Mucosa of descending colon (tissue), 3 donors: ENCODE results near the gene FBXW11. TPM values are rescaled to one million over a fixed set of nuclear protein-coding genes. Genes with fewer than 3 reads are reported as not detected.

Experiments
- ATAC-seq: fragments of 200-7000 bp; cut with Tn5 transposase; one replicate; pipeline ENCODE4 v1.9.1; 2020; ENCODE audit warnings: mild to moderate bottlenecking, moderate library complexity
- DNase-seq, 3 donors: peaks; one replicate each; pipeline ENCODE4 v3.0.0-alpha.2; 2020
- H3K36me3 ChIP-seq: fragments of 200-600 bp; one replicate; pipeline ENCODE4 v1.8.0; 2021; ENCODE audit warnings: low read depth, mild to moderate bottlenecking
- H3K4me1 ChIP-seq: fragments of 200-600 bp; one replicate; pipeline ENCODE4 v1.8.0; 2021; ENCODE audit warnings: low read depth, mild to moderate bottlenecking
- H3K4me3 ChIP-seq: fragments of 200-600 bp; one replicate; pipeline ENCODE4 v1.8.0; 2021; ENCODE audit warnings: mild to moderate bottlenecking
- H3K9me3 ChIP-seq: fragments of 200-600 bp; one replicate; pipeline ENCODE4 v1.8.0; 2021; ENCODE audit warnings: mild to moderate bottlenecking
- CTCF ChIP-seq: fragments of 200-600 bp; IDR thresholded peaks from one replicate; pipeline ENCODE4 v1.8.0; 2022; ENCODE audit warnings: antibody characterized with exemption, mild to moderate bottlenecking
- intact Hi-C, 2 donors: fragments of 100-400 bp; cut with DNase I in 1 of 2; cut with micrococcal nuclease in 1 of 2; formaldehyde crosslinking; loops; one replicate each; pipeline versions ENCODE4 v1.11.0 to v1.11.1; 2022; cut with DNase I, micrococcal nuclease
- long read RNA-seq, 2 donors: library from polyadenylated mRNA; unstranded; transcript quantifications; one replicate each; pipeline ENCODE4 v2.0.0, GENCODE V29; 2019 to 2021
- total RNA-seq, 3 donors: library from RNA; stranded (reverse); fragmentation: NEBNext Ultra II Directional in 2 of 3; extraction: Animal tissue kit (Norgen Biotek cat#: 25700) in 2 of 3; gene quantifications; one replicate each; pipeline versions ENCODE4 v1.2.1 to v1.2.4, GENCODE V29; 2021 to 2023
- donor health status: DM: no; HTN: no; CAD: no; lungs with moderate emphysema.
- donor health status: DM: no; HTN: no; CAD: no.
- donor health status: DM: no; HTN: yes; CAD: no.

The FBXW11 gene
- 10 to 100 TPM; 37.2 to 50.2 (median 39.5) TPM for total RNA-seq
- long read RNA-seq, donor 1, full-length matches to known transcripts = 9 of 21 reads
- long read RNA-seq, donor 1, partial matches to known transcripts = 2 of 21 reads
- long read RNA-seq, donor 1, other reads (novel, unspliced or antisense) = 10 of 21 reads
- long read RNA-seq, donor 2, partial matches to known transcripts = 3 of 6 reads
- long read RNA-seq, donor 2, other reads (novel, unspliced or antisense) = 2 of 6 reads

DNA sequence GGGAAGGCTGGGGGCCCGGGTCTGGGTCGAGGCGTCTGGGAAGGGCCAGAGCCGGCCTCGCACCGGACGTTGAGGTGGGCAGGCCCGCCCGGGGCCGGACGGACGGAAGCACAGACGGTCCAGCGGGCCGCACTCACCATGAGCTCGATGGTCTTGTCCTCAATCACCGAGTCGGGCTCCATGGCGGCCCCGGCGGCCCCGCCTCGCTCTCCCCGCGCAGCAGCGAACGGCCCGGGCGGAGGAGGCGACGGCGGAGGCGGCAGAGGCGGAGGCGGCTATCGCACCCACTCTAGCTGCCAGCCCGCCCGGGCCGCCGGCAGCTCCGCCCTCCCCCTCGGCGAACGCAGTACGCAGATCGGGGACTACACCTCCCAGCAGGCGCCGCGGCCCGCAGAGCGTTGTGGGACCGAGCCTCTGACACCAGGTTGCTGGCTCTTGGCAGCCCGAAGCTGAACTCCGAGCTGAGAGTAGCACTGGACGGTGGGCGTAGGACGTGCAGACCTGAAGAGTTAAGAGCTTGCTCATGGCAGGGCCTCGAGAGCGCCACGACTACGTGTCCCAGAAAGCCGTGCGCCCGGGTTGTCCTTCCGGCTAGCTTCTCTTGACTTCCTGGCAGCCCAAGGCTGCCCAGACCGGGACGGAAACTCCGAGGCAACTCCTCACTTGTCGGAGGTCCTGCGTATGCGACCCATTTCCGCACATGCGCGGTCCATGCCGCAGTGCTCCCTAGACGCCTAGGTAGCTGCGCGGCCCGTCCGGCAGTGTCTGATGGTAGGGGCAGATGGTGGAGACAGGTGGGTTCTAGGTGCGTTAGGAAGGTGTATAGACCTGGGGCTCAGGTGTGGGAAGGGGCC is at the start of gene FBXW11:
Gene FBXW11, minus strand, starts transcription at position 318 of the 854 bp plus-strand sequence. Its CDS starts 136 bp downstream, at position 182.
- Histone ChIP-seq H3K4me3 (peak within 1 kb of the TSS; percentile 79), H3K9me3 (no peaks in the 10 kb centered on the region), H3K36me3 (no peaks in the 10 kb centered on the region), H3K4me1 (peaks cover 8% of the 10 kb centered on the region)
- no peak for TF ChIP-seq CTCF
- intact Hi-C loops = no loop called here
- peak; percentile 95 to 99 (median 96) for DNase-seq
- ATAC-seq = peak; percentile 95

- Histone ChIP-seq H3K9me3 (no peaks in the 10 kb centered on the region), H3K4me3 (no peak overlapping the region), H3K4me1 (no peaks in the 10 kb centered on the region), H3K36me3 (peaks cover 3% of the 10 kb centered on the region)
- intact Hi-C loops = no loop called here
- TF ChIP-seq CTCF = no peak
- DNase-seq (no peak), ATAC-seq (no peak)
Observed at GRCh38 chr5:172055996-172056395, 49.6 kb upstream of the FBXW11 start.

DNA sequence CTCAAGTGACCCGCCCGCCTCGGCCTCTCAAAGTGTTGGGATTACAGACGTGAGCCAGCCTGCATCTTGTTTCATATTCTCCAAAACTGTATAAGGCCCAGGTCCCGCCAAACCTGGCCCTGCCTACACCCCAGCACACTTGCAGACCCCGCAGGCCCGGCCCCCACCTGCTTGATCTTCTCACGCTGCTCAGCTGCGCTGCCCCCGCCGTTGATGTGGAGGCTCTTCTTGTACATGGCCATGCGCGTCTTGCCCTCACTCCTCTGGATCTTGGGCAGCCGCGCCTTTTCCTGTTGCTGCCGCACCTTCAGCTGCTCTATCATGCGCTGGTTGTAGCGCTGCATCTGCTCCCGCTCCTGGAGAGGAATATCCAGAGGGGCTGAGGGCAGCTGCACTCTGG is 49.0 kb upstream of the FBXW11 start:
- Histone ChIP-seq H3K36me3 (peaks cover 3% of the 10 kb centered on the region), H3K4me1 (no peaks in the 10 kb centered on the region), H3K9me3 (no peaks in the 10 kb centered on the region), H3K4me3 (no peak overlapping the region)
- no peak for DNase-seq
- ATAC-seq = no peak
- no peak for TF ChIP-seq CTCF
- intact Hi-C loops = no loop called here

- intact Hi-C loops = no loop called here
- TF ChIP-seq CTCF = no peak
- DNase-seq = no peak
- no peaks in the 10 kb centered on the region for H3K4me1 ChIP-seq
- H3K9me3 ChIP-seq = no peaks in the 10 kb centered on the region
- no peak overlapping the region for H3K4me3 ChIP-seq
- no peak for ATAC-seq
- H3K36me3 ChIP-seq = peaks cover 3% of the 10 kb centered on the region
Observed at GRCh38 chr5:172054611-172055153, 48.2 kb upstream of the FBXW11 start.

DNA sequence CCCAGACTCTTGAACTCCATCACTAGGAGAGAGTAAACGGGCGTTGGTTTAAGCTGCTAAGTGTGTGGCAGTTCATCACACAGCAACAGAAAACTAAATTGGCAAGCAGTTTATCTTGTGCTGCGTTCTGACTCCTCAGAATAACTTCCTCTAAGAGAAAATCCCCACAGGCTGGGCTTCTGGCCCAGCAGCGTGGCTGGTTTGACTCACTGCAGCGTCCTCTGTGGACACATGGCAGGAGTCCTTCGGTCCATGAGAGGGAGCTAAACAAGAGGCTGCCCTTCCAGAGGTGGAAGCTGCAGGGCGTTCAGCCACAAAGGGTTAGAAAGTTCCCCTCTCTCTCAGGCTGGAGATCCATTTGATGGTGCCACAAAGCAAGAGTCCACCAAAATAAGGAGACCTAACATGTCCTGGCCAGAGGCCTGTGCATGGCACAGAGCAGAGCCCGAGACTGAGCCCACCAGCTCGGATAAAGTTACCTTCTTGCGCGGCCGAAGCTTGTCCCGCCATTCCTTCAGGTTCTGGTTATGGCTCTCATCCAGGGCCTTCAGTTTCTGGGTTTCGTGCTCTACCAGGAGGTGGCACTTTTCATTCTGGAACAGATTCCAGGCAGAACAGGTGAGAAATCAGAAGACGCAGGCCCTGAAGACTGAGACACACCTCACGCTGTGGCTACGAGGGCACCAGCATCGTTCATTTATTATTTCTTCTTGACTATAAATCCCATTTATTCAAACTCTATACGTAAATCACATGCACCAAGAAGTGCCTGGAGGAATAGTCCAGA is 46.2 kb upstream of the FBXW11 start:
- Histone ChIP-seq H3K36me3 (peaks cover 3% of the 10 kb centered on the region), H3K4me3 (no peak overlapping the region), H3K4me1 (no peaks in the 10 kb centered on the region), H3K9me3 (no peaks in the 10 kb centered on the region)
- no peak for TF ChIP-seq CTCF
- DNase-seq = peak in 1 of 3 donors; percentile 17
- intact Hi-C loops = no loop called here
- peak; percentile 52 for ATAC-seq
